SK-N-SH (cell line): Measurements from ENCODE around the gene PALM3. TPM values are rescaled to one million over a fixed set of nuclear protein-coding genes. Genes with fewer than 3 reads are reported as not detected.

ENCODE experiments used
- CTCF ChIA-PET: fragments of 300-600, 350-600 bp; formaldehyde crosslinking; extraction: SDS; loops from one replicate; lab custom pipeline; 2021; lab: Yijun Ruan, JAX
- POLR2A ChIA-PET: fragments of 350-600 bp; sonication (Branson Sonifier 250); formaldehyde crosslinking; extraction: SDS; loops from one replicate; lab custom pipeline; 2020; ENCODE audit warnings: antibody characterized with exemption, inconsistent platforms; lab: Yijun Ruan, JAX
- DNase-seq: peaks from one replicate; pipeline ENCODE4 v3.0.0; 2012
- H2AFZ ChIP-seq: fragments of 200-600 bp; sonication (generic); 2 replicates; pipeline ENCODE4 v1.8.1; 2016; ENCODE audit warnings: antibody characterized with exemption, mild to moderate bottlenecking, low read depth
- H3F3A ChIP-seq: fragments of 200-600 bp; sonication (generic); replicated peaks from 2 replicates; pipeline ENCODE3; 2016; ENCODE audit warnings: antibody characterized with exemption, mild to moderate bottlenecking; ENCODE audit not compliant: insufficient read depth
- H3K27ac ChIP-seq, 2 experiments: fragments of 200-500 bp in 1 of 2; fragments of 200-600 bp in 1 of 2; sonication (Bioruptor generic) in 1 of 2; sonication (generic), shearing (Covaris generic) in 1 of 2; 2 replicates each; pipeline versions ENCODE4 v1.5.1 to v1.6.1; 2014 to 2016; ENCODE audit warnings: low read depth in 2 of 2, inconsistent platforms in 1 of 2, low read length in 1 of 2, mild to moderate bottlenecking in 1 of 2, mixed read lengths in 1 of 2
- H3K27me3 ChIP-seq: fragments of 200-600 bp; sonication (generic), shearing (Covaris generic); 2 replicates; pipeline ENCODE4 v1.6.1; 2016; ENCODE audit warnings: mixed run types; ENCODE audit not compliant: insufficient read depth
- H3K36me3 ChIP-seq, 2 experiments: fragments of 200-500 bp in 1 of 2; fragments of 200-600 bp in 1 of 2; sonication (Bioruptor generic) in 1 of 2; sonication (generic) in 1 of 2; replicated peaks in 1 of 2; 2 replicates each; pipeline versions ENCODE3 to v1.5.1; 2014 to 2016; ENCODE audit warnings: low read length in 1 of 2, mild to moderate bottlenecking in 1 of 2; ENCODE audit not compliant: insufficient read depth in 2 of 2, control insufficient read depth in 1 of 2
- H3K4me1 ChIP-seq, 2 experiments: fragments of 200-500 bp in 1 of 2; fragments of 200-600 bp in 1 of 2; sonication (Bioruptor generic) in 1 of 2; sonication (generic), shearing (Covaris generic) in 1 of 2; 2 replicates each; pipeline versions ENCODE4 v1.5.1 to v1.6.1; 2014 to 2016; ENCODE audit warnings: low read depth in 1 of 2, low read length in 1 of 2, mixed run types in 1 of 2; ENCODE audit not compliant: insufficient read depth in 2 of 2, control insufficient read depth in 1 of 2
- H3K4me2 ChIP-seq: fragments of 200-600 bp; sonication (generic), shearing (Covaris generic); 2 replicates; pipeline ENCODE4 v1.6.1; 2017; ENCODE audit warnings: mixed run types
- H3K4me3 ChIP-seq, 2 experiments: fragments of 200-500 bp in 1 of 2; fragments of 200-600 bp in 1 of 2; sonication (Bioruptor generic) in 1 of 2; sonication (generic), shearing (Covaris generic) in 1 of 2; 2 replicates each; pipeline versions ENCODE4 v1.5.1 to v1.8.1; 2014 to 2016; ENCODE audit warnings: low read depth in 2 of 2, inconsistent platforms in 1 of 2, low read length in 1 of 2, mild to moderate bottlenecking in 1 of 2, mixed read lengths in 1 of 2, moderate library complexity in 1 of 2
- H3K79me2 ChIP-seq: fragments of 200-600 bp; sonication (generic); 2 replicates; pipeline ENCODE4 v1.8.1; 2017; ENCODE audit warnings: mild to moderate bottlenecking; ENCODE audit not compliant: insufficient read depth
- H3K9ac ChIP-seq: fragments of 200-600 bp; sonication (generic); 2 replicates; pipeline ENCODE4 v1.6.1; 2017; ENCODE audit warnings: mixed run types
- H3K9me2 ChIP-seq: fragments of 200-600 bp; sonication (generic); 2 replicates; pipeline ENCODE4 v1.6.1; 2017; ENCODE audit warnings: mixed run types
- H3K9me3 ChIP-seq: fragments of 200-600 bp; sonication (generic); 2 replicates; pipeline ENCODE4 v1.6.1; 2017; ENCODE audit warnings: mixed run types, mild to moderate bottlenecking, moderate library complexity
- H4K20me1 ChIP-seq: fragments of 200-600 bp; sonication (generic); 2 replicates; pipeline ENCODE4 v1.6.1; 2017; ENCODE audit warnings: mild to moderate bottlenecking, mixed run types; ENCODE audit not compliant: insufficient read depth
- EP300 ChIP-seq, 2 experiments: IDR thresholded peaks; 2 replicates each; pipeline versions ENCODE4 v1.4.0 to v1.6.1; 2012; ENCODE audit warnings: borderline replicate concordance in 1 of 2, low read depth in 1 of 2, low read length in 1 of 2
- FOSL2 ChIP-seq: IDR thresholded peaks from 2 replicates; pipeline ENCODE4 v1.4.0; 2012; ENCODE audit warnings: low read depth, mild to moderate bottlenecking, moderate library complexity, borderline replicate concordance
- FOXJ3 ChIP-seq: sonication (generic); formaldehyde crosslinking; IDR thresholded peaks from 2 replicates; pipeline ENCODE4 v1.5.1; 2020; ENCODE audit warnings: mild to moderate bottlenecking, missing genetic modification reagents
- FOXM1 ChIP-seq: IDR thresholded peaks from 2 replicates; pipeline ENCODE4 v1.4.0; 2012; ENCODE audit warnings: low read depth, mild to moderate bottlenecking
- MXI1 ChIP-seq: IDR thresholded peaks from 2 replicates; pipeline ENCODE4 v1.6.1; 2012; ENCODE audit warnings: mild to moderate bottlenecking, low read depth, low read length, improper control_type of control experiment
- RAD21 ChIP-seq: IDR thresholded peaks from 2 replicates; pipeline ENCODE4 v1.6.1; 2012; ENCODE audit warnings: mild to moderate bottlenecking, low read length
- REST ChIP-seq: IDR thresholded peaks from 2 replicates; pipeline ENCODE4 v1.6.1; 2012; ENCODE audit warnings: mild to moderate bottlenecking, low read depth, low read length, moderate library complexity
- RXRA ChIP-seq: IDR thresholded peaks from 2 replicates; pipeline ENCODE4 v1.4.0; 2012; ENCODE audit warnings: low read depth, mild to moderate bottlenecking, borderline replicate concordance
- SIN3A ChIP-seq: IDR thresholded peaks from 2 replicates; pipeline ENCODE4 v1.6.1; 2012; ENCODE audit warnings: low read depth, mild to moderate bottlenecking, low read length, moderate library complexity, borderline replicate concordance
- SMC3 ChIP-seq: IDR thresholded peaks from 2 replicates; pipeline ENCODE4 v1.6.1; 2012; ENCODE audit warnings: low read depth, low read length, improper control_type of control experiment
- TAF1 ChIP-seq: IDR thresholded peaks from 2 replicates; pipeline ENCODE4 v1.6.1; 2012; ENCODE audit warnings: low read depth, mild to moderate bottlenecking, low read length, moderate library complexity, borderline replicate concordance
- YY1 ChIP-seq: IDR thresholded peaks from 2 replicates; pipeline ENCODE4 v1.4.0; 2012; ENCODE audit warnings: low read depth, mild to moderate bottlenecking
- WGBS: methylation state at CpG from one replicate; pipeline ENCODE4 v1.1.6; 2017; ENCODE audit warnings: low lambda C conversion rate; 5-methylcytosine and 5-hydroxymethylcytosine counted together
- polyA plus RNA-seq, 3 experiments: library from polyadenylated mRNA; depleted of rRNA; stranded (reverse); fragments of >200 nt; gene quantifications; 2 replicates each; pipeline ENCODE4 v1.2.3, GENCODE V29; 2012
- TF ChIP-seq, protein P1 (sequence below): IDR thresholded peaks from 2 replicates; pipeline ENCODE4; 2012

PALM3 gene
- polyA plus RNA-seq, 1 of the 3 experiments (the other 2 are of a cell fraction): 5.5 TPM

DNA sequence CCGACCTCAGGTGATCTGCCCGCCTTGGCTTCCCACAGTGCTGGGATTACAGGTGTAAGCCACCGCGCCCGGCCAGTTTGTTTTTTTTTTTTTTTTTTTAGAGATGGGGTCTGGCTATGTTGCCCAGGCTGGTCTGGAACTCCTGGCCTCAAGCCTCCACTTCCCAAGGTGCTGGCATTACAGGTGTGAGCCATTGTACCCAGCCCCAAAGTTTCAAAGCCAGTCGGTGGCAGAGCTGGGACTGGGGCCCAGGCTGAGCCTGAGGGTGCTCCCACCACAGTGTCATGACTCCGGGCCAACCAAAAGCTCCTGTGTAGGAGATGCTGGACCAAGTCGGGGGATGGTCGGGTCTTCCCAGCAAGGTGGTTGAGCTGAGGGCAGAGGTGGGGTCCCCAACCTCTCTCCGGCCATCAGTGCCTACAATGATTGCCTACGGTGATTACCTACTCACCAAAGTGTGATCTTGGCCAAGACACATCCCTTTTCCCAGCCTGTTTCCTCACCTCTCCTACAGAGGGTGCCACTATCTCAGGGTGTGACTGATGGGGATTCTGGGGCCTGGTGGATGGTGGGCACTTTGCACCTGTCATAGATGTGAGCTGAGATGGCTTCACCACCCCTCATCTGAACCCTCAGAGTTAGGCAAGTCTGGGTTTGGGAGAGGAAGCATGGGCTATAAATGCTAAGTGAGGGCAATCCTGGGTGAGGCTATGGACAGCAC lies 34.6 kb upstream of the PALM3 start:
- H3K27ac ChIP-seq: no peak overlapping the region
- H3K9me3 ChIP-seq: peaks cover 8% of the 10 kb centered on the region; the same call in 1 of the 2 replicates
- ChIA-PET CTCF (interaction anchor here (0.6 to 1.2 kb wide), 3 partner anchors 37 to 384 kb away, joined by 3 to 4 read pairs (median 3); no protein-coding TSS in a partner anchor), POLR2A (no interaction called here)
- H4K20me1 ChIP-seq: no peaks in the 10 kb centered on the region
- H3K9ac ChIP-seq: no peak overlapping the region
- no peak for TF ChIP-seq SIN3A
- 0 out of 2 replicates have a peak, but pooled peaks have one; percentile 8 for TF ChIP-seq RAD21
- no peaks in the 10 kb centered on the region for H3K79me2 ChIP-seq
- H3K4me1 ChIP-seq: peaks cover 0 to 5% of the 10 kb centered on the region in 2 experiments; a peak in 1 of 4 replicates
- H2AFZ ChIP-seq: no peak overlapping the region
- DNase-seq: no peak
- peaks cover 8% of the 10 kb centered on the region for H3F3A ChIP-seq
- H3K4me3 ChIP-seq: no peak overlapping the region
- H3K9me2 ChIP-seq: no peaks in the 10 kb centered on the region
- H3K27me3 ChIP-seq: no peaks in the 10 kb centered on the region
- no peak overlapping the region for H3K4me2 ChIP-seq
- 92% methylated on average over 10 of the region's 11 CpGs for WGBS
- H3K36me3 ChIP-seq: peaks cover 11 to 13% of the 10 kb centered on the region in 2 experiments

GRCh38 chr19:14094854-14095253 lies 33.0 kb upstream of the PALM3 start:
- H3K9me3 ChIP-seq: peaks cover 8% of the 10 kb centered on the region; the same call in 1 of the 2 replicates
- H3K27ac ChIP-seq: no peak overlapping the region
- no peak overlapping the region for H3K4me3 ChIP-seq
- TF ChIP-seq RXRA (no peak), FOSL2 (no peak), SIN3A (no peak), FOXM1 (no peak), YY1 (no peak), TAF1 (no peak)
- TF ChIP-seq, all 33 proteins: peak for 0
- POLR2A ChIA-PET: interaction anchor here (0.9 kb wide), 1 partner anchor 42 kb away, joined by 4 read pairs; the partner anchor contains the start of gene ASF1B
- H3K36me3 ChIP-seq: peaks cover 4 to 10% of the 10 kb centered on the region in 2 experiments
- H3K4me2 ChIP-seq: no peak overlapping the region
- no peaks in the 10 kb centered on the region for H3K79me2 ChIP-seq
- WGBS: 93% methylated on average over 7 of the region's 7 CpGs
- no peak overlapping the region for H2AFZ ChIP-seq
- no peaks in the 10 kb centered on the region for H3K27me3 ChIP-seq
- CTCF ChIA-PET: interaction anchor here (0.9 to 1.5 kb wide), 2 partner anchors 19 to 47 kb away, joined by 3 read pairs; no protein-coding TSS in a partner anchor
- H3K9me2 ChIP-seq: no peaks in the 10 kb centered on the region
- DNase-seq: no peak
- H4K20me1 ChIP-seq: no peaks in the 10 kb centered on the region
- H3F3A ChIP-seq: peaks cover 9% of the 10 kb centered on the region
- H3K4me1 ChIP-seq: peaks cover 0 to 5% of the 10 kb centered on the region in 2 experiments; a peak in 1 of 4 replicates
- no peak overlapping the region for H3K9ac ChIP-seq

GRCh38 chr19:14093117-14093823 lies 31.4 kb upstream of the PALM3 start:
- Histone ChIP-seq H3K4me1 (peaks cover 0 to 10% of the 10 kb centered on the region in 2 experiments; a peak in 1 of 4 replicates), H3K27me3 (no peaks in the 10 kb centered on the region), H3K27ac (no peak overlapping the region), H3K4me3 (no peak overlapping the region; a peak in 1 of 4 replicates), H4K20me1 (peaks cover 4% of the 10 kb centered on the region; the same call in 1 of the 2 replicates), H2AFZ (no peak overlapping the region), H3K36me3 (peaks cover 9 to 14% of the 10 kb centered on the region in 2 experiments), H3K9me3 (peaks cover 8% of the 10 kb centered on the region; the same call in 1 of the 2 replicates), H3K9ac (no peak overlapping the region), H3K9me2 (no peaks in the 10 kb centered on the region), H3K4me2 (no peak overlapping the region), H3F3A (peaks cover 9% of the 10 kb centered on the region), H3K79me2 (no peaks in the 10 kb centered on the region; the same call in 1 of the 2 replicates)
- 94% methylated on average over 9 of the region's 9 CpGs for WGBS
- CTCF ChIA-PET: interaction anchor here (1.0 to 1.5 kb wide), 5 partner anchors 19 to 255 kb away, joined by 3 read pairs; partner anchors contain the start of gene ASF1B
- TF ChIP-seq EP300 (IDR thresholded peaks at IDR 0.05; ENCODE audit: borderline replicate concordance in 1 of 2, low read depth in 1 of 2, low read length in 1 of 2) (no peak), REST (no peak), YY1 (no peak), FOXJ3 (CRISPR knock-in tag) (no peak), MXI1 (no peak), SMC3 (no peak)
- TF ChIP-seq, protein P1, sequence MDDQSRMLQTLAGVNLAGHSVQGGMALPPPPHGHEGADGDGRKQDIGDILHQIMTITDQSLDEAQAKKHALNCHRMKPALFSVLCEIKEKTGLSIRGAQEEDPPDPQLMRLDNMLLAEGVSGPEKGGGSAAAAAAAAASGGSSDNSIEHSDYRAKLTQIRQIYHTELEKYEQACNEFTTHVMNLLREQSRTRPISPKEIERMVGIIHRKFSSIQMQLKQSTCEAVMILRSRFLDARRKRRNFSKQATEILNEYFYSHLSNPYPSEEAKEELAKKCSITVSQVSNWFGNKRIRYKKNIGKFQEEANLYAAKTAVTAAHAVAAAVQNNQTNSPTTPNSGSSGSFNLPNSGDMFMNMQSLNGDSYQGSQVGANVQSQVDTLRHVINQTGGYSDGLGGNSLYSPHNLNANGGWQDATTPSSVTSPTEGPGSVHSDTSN: no peak
- POLR2A ChIA-PET: no interaction called here
- no peak for DNase-seq
